Loucy (cell line): ENCODE measurements around the gene SMIM22.

Source experiments
- EZH2phosphoT487 ChIP-seq: fragments of 200-600 bp; IDR thresholded peaks from 2 replicates; pipeline ENCODE4 v1.6.1; 2018; ENCODE audit warnings: antibody characterized with exemption, mild to moderate bottlenecking, moderate library complexity, borderline replicate concordance
- TF ChIP-seq, protein P1 (sequence below): fragments of 200-600 bp; sonication (generic); conservative IDR thresholded peaks from 2 replicates; pipeline ENCODE4 v1.5.1; 2014; ENCODE audit warnings: mild to moderate bottlenecking, antibody characterized with exemption, low read length

DNA sequence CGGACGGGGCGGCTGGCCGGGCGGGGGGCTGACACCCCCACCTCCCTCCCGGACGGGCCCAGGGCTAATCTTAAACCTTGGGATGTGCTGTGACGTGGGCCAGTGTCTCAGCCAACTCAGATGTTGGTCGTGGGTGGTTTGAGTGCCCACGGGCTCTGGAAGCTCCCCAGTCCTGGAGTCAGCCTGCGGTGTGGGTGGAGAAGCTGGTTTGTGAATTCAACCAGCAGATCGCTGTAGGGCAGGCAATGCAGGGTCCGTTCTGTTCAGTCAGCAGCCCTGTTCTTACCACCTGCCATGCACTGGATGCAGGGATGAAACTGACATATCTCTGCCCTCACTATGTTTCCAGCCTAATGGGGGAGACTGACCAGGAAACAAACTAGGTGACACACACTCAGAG, 20.2 kb upstream of the SMIM22 start:
- TF ChIP-seq, protein P1, sequence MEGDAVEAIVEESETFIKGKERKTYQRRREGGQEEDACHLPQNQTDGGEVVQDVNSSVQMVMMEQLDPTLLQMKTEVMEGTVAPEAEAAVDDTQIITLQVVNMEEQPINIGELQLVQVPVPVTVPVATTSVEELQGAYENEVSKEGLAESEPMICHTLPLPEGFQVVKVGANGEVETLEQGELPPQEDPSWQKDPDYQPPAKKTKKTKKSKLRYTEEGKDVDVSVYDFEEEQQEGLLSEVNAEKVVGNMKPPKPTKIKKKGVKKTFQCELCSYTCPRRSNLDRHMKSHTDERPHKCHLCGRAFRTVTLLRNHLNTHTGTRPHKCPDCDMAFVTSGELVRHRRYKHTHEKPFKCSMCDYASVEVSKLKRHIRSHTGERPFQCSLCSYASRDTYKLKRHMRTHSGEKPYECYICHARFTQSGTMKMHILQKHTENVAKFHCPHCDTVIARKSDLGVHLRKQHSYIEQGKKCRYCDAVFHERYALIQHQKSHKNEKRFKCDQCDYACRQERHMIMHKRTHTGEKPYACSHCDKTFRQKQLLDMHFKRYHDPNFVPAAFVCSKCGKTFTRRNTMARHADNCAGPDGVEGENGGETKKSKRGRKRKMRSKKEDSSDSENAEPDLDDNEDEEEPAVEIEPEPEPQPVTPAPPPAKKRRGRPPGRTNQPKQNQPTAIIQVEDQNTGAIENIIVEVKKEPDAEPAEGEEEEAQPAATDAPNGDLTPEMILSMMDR = no peak
- no peak for TF ChIP-seq EZH2phosphoT487
